Activated naive CD8-positive, alpha-beta T cell treated with anti-CD3 and anti-CD28 coated beads, Interleukin-2, amount 10 ng/mL, durations not matched to agents 7 days and 5 days (primary cell): ENCODE data around the gene CCDC66. TPM values are rescaled to one million over a fixed set of nuclear protein-coding genes. Genes with fewer than 3 reads are reported as not detected.
"Not testable (repeated sequence)": the region's sequence is repeated elsewhere in the genome, so short reads cannot be mapped to it uniquely, and the experiment has no call there.

Experiments
- ATAC-seq: fragments of 150-1000 bp; cut with Tn5 transposase; one replicate; pipeline ENCODE4 v1.10.0; 2021; ENCODE audit warnings: low read depth, moderate library complexity
- POLR2A ChIA-PET: fragments of 350-600 bp; sonication (Branson Sonifier 250); formaldehyde crosslinking; loops from one replicate; lab custom pipeline; 2021; ENCODE audit warnings: antibody characterized with exemption; lab: Charles Lee
- DNase-seq: peaks from one replicate; pipeline ENCODE4 v3.0.0; 2021
- H3K27ac Mint-ChIP-seq: one replicate; pipeline ENCODE4 v1.8.0; 2022; ENCODE audit warnings: mild to moderate bottlenecking, mixed read lengths
- H3K27me3 Mint-ChIP-seq: one replicate; pipeline ENCODE4 v1.8.0; 2022; ENCODE audit warnings: mild to moderate bottlenecking, moderate library complexity, mixed read lengths
- H3K36me3 Mint-ChIP-seq: one replicate; pipeline ENCODE4 v1.8.0; 2021; ENCODE audit warnings: mild to moderate bottlenecking, mixed read lengths
- H3K4me1 Mint-ChIP-seq: one replicate; pipeline ENCODE4 v1.8.0; 2021; ENCODE audit warnings: mixed read lengths
- H3K4me3 Mint-ChIP-seq: one replicate; pipeline ENCODE4 v1.8.0; 2022; ENCODE audit warnings: mild to moderate bottlenecking, moderate library complexity, mixed read lengths
- H3K9me3 Mint-ChIP-seq: one replicate; pipeline ENCODE4 v1.8.0; 2021; ENCODE audit warnings: mixed read lengths
- total RNA-seq, 2 experiments: library from RNA; stranded (reverse); gene quantifications; one replicate each; pipeline ENCODE4 v1.2.3, GENCODE V29; 2021

CCDC66 gene
- total RNA-seq = 10 to 100 TPM; 55.3 to 58.9 TPM

DNA sequence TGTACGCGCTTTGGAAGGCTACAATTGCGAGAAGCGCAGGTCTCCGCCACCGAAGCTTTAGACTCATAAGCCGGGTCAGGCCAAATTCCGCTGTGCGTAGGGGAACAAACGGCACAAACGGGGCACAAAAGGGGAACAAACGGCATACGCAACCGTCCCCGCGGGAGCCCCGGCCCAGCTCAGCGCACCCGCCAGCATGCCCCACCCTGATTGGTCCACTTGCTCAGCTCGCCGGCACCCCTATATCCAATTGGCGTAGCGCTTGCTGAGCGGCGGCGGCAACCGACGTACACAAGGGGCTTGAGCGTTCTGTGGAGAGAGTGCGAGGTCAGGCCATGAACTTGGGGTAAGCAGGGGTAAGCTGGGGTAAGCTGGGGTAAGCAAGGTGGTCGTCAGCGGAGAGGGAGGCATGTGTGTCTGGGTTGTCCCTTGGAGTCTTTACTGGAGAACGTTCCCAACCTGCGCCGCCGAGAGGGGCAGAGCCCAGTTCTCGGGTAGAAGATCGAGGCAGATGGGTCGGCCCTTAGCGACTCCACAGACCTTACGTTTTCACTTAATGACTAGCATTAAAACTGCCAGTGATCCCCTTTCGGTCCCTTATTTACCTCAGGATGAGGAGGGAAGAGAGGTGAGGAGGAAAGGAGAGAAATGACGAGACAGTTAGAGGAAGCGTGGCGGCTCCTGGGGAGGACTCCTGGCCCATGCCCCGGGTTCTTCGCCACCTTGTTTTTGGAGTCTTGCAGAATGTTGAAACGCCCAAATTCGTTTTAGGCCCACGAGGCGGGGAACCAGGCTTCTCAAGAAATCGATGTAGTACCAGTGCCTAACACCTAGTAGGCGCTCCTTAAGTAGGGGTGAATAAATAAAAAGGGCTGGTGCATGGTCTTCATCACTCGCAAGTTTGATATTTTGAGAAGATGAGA, at the start of gene CCDC66:
TSS of gene CCDC66 (plus strand) at position 268 of the 923 bp plus-strand sequence. CDS start at position 336, 68 bp downstream.
- peak; percentile 92 for DNase-seq
- H3K36me3 Mint-ChIP-seq = peaks cover 10% of the 10 kb centered on the region
- H3K9me3 Mint-ChIP-seq = no peaks in the 10 kb centered on the region
- ATAC-seq = peak; percentile 99
- H3K4me3 Mint-ChIP-seq = peak within 1 kb of the TSS; percentile 97
- H3K27me3 Mint-ChIP-seq = peaks cover 8% of the 10 kb centered on the region
- peak within 1 kb of the TSS; percentile 99 for H3K27ac Mint-ChIP-seq
- H3K4me1 Mint-ChIP-seq = peaks cover 9% of the 10 kb centered on the region
- POLR2A ChIA-PET = interaction anchor here (0.9 to 2.7 kb wide), 7 partner anchors 36 to 139 kb away, joined by 3 to 18 read pairs (median 4); partner anchors contain the start of gene TASOR

DNA sequence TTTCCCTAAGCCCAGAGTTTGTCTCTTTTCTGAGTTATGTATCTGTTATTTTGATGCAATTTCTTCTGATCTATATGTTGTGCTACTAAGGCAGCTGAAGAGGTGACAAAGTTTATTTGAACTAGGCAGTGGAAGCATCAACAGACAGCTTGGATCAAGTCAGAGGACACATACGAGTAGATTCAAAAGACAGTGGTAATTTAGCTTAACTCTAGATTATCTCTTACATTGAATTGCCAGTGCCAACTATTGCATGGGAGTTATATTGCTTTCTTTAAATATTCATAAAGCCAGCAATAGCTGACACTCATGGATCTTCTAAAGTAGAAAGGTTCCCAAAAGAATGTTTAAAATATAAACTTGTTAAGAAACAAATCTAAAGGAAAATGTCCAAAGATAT, 37.3 kb upstream of the CCDC66 start:
- no peak overlapping the region for H3K4me3 Mint-ChIP-seq
- POLR2A ChIA-PET = no interaction called here
- H3K27me3 Mint-ChIP-seq = peaks cover 31% of the 10 kb centered on the region

DNA sequence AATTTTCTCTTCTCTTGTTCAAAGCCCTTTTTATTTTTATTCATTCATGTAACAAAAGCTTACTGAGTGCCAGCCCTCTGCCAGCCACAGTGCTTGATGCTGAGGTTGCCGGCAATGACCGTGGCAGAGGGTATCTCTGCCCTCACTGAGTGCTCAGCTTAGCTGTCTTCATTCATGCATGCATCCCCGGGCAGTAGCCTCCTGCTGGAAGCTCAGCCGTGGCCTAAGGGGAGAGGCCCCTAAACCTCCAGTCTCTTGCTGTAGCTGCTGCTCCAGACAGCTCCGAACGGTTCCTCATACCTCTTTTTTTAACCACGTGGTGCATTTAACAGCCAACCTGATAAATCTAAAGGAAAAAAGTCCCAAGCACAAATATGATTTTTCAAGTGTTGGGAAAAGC, 34.6 kb upstream of the CCDC66 start:
- no peaks in the 10 kb centered on the region for H3K9me3 Mint-ChIP-seq
- DNase-seq (no peak), ATAC-seq (no peak)
- no peak overlapping the region for H3K4me3 Mint-ChIP-seq
- H3K27me3 Mint-ChIP-seq = peaks cover 31% of the 10 kb centered on the region
- no peak overlapping the region for H3K27ac Mint-ChIP-seq
- H3K36me3 Mint-ChIP-seq = no peaks in the 10 kb centered on the region
- POLR2A ChIA-PET = no interaction called here
- H3K4me1 Mint-ChIP-seq = no peaks in the 10 kb centered on the region

More for the DNA sequence above, 37.3 kb upstream of the CCDC66 start:
- H3K9me3 Mint-ChIP-seq = no peaks in the 10 kb centered on the region
- ATAC-seq = no peak
- H3K27ac Mint-ChIP-seq = no peak overlapping the region
- H3K36me3 Mint-ChIP-seq = no peaks in the 10 kb centered on the region
- no peak for DNase-seq
- H3K4me1 Mint-ChIP-seq = no peaks in the 10 kb centered on the region

DNA sequence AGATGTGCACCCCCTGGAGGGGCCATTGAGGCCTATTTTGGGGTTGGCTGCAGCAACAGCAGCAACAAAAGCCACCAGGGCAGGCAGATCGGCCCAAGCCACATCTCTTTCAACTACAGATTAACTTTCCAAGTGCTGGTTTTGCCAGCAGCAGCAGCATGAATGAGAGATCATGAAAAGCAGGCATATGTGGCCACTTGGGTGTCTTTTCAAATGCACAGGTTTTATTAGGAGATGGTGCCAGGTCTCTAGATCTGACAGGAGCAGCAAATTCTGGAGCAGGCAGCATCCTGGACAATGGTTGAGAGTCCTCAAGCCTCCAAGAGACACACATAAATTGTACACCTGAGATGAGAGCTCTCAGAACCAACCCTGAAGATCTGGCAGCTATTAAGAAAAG, 31.7 kb upstream of the CCDC66 start:
- H3K27ac Mint-ChIP-seq = no peak overlapping the region
- no peak for ATAC-seq

DNA sequence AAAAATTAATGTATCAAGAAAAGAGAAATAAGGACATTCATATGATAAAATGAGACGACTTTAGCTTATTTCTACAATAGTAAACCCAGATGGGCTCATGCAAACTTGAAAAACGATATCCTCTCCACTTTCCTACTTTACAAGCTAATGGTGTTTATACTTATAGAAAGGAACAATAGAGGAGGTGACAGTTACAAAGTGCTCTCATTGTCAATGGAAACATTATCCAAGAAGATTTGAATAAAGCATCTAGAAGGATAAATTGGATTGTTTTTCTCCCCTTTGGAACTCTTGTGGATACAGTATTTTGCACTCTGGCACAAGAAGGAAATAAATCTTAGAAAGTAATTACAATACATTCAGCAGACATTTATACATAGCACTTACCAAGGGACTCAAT, 20.2 kb upstream of the CCDC66 start:
- Mint-ChIP-seq H3K27me3 (peaks cover 16% of the 10 kb centered on the region), H3K36me3 (no peaks in the 10 kb centered on the region), H3K4me3 (no peak overlapping the region), H3K4me1 (no peaks in the 10 kb centered on the region), H3K27ac (no peak overlapping the region), H3K9me3 (no peaks in the 10 kb centered on the region)
- ATAC-seq (no peak), DNase-seq (no peak)
- POLR2A ChIA-PET = no interaction called here

More for the DNA sequence above, 31.7 kb upstream of the CCDC66 start:
- Mint-ChIP-seq H3K27me3 (peaks cover 11% of the 10 kb centered on the region), H3K4me3 (no peak overlapping the region), H3K4me1 (no peaks in the 10 kb centered on the region), H3K9me3 (no peaks in the 10 kb centered on the region), H3K36me3 (no peaks in the 10 kb centered on the region)
- POLR2A ChIA-PET = no interaction called here
- no peak for DNase-seq

DNA sequence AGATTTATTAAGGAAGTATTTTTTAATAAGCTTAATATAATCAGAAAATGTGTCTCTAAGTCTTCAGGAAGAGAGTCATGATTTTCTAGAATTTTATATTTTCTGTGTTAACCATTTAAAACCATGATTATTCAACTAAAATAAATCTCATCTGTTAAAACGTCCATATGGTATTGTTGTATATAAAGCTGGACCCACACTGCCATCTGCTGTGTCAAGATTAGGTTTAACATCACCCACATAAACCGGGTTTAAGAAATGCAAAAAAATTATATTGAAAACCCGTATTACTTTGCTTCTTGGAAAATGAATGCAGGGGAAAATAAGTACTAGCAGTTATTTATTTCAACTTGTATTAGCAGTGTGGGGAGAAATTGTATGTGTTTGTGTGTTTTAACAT, 9.5 kb upstream of the CCDC66 start:
- peaks cover 7% of the 10 kb centered on the region for H3K9me3 Mint-ChIP-seq
- no peak overlapping the region for H3K27ac Mint-ChIP-seq
- no peak for ATAC-seq
- no peak for DNase-seq
- POLR2A ChIA-PET = no interaction called here
- H3K4me1 Mint-ChIP-seq = no peaks in the 10 kb centered on the region
- peaks cover 2% of the 10 kb centered on the region for H3K36me3 Mint-ChIP-seq
- no peak overlapping the region for H3K4me3 Mint-ChIP-seq
- peaks cover 18% of the 10 kb centered on the region for H3K27me3 Mint-ChIP-seq

- ATAC-seq = peak; percentile 9
Measured at GRCh38 chr3:56557831-56558170, 826 bp downstream of the CCDC66 start.

GRCh38 chr3:56573501-56573900, 16.5 kb downstream of the CCDC66 start:
- H3K27ac Mint-ChIP-seq = no peak overlapping the region
- no peak overlapping the region for H3K4me3 Mint-ChIP-seq
- ATAC-seq (no peak), DNase-seq (no peak)
- peaks cover 10% of the 10 kb centered on the region for H3K9me3 Mint-ChIP-seq
- POLR2A ChIA-PET = no interaction called here
- H3K36me3 Mint-ChIP-seq = peaks cover 58% of the 10 kb centered on the region
- H3K27me3 Mint-ChIP-seq = no peaks in the 10 kb centered on the region
- H3K4me1 Mint-ChIP-seq = peaks cover 5% of the 10 kb centered on the region

More at GRCh38 chr3:56557831-56558170, 826 bp downstream of the CCDC66 start:
- Mint-ChIP-seq H3K4me1 (peaks cover 9% of the 10 kb centered on the region), H3K36me3 (peaks cover 10% of the 10 kb centered on the region), H3K9me3 (no peaks in the 10 kb centered on the region), H3K27ac (peak overlapping the region; percentile 99), H3K4me3 (peak overlapping the region; percentile 97), H3K27me3 (peaks cover 8% of the 10 kb centered on the region)
- DNase-seq = no peak
- POLR2A ChIA-PET = interaction anchor here (1.4 to 2.7 kb wide), 3 partner anchors 36 to 135 kb away, joined by 7 to 18 read pairs (median 11); partner anchors contain the start of gene TASOR

GRCh38 chr3:56581941-56582340, 25.0 kb downstream of the CCDC66 start:
- DNase-seq, ATAC-seq, H3K4me1 Mint-ChIP-seq, H3K4me3 Mint-ChIP-seq, POLR2A ChIA-PET, H3K27me3 Mint-ChIP-seq, H3K27ac Mint-ChIP-seq: not testable (repeated sequence)
- H3K36me3 Mint-ChIP-seq = peaks cover 66% of the 10 kb centered on the region
- H3K9me3 Mint-ChIP-seq = peaks cover 20% of the 10 kb centered on the region

- peaks cover 13% of the 10 kb centered on the region for H3K9me3 Mint-ChIP-seq
- H3K27me3 Mint-ChIP-seq, H3K4me3 Mint-ChIP-seq, ATAC-seq, H3K4me1 Mint-ChIP-seq, H3K27ac Mint-ChIP-seq, POLR2A ChIA-PET, DNase-seq: not testable (repeated sequence)
- H3K36me3 Mint-ChIP-seq = peaks cover 50% of the 10 kb centered on the region
Measured at GRCh38 chr3:56584275-56584674, 27.3 kb downstream of the CCDC66 start.

DNA sequence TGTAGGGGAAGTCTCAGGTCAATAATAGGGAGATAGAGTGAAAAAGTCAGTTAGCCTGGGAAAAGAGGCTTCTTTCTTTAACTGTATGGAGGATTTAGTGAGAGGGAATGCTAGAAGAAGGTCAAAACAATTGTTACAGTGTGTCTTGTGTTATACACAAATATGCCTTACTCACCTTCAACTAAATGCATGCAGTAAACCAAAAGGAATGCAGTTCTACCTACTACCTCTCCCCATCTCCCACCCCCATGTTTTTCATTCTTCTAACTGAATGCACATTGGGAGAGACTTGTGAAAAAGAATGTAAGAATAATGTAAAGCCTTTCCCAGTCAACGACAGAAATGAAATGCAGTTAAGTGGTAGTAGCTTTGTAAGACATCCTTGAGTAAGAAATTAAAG, 33.8 kb downstream of the CCDC66 start:
- H3K4me1 Mint-ChIP-seq = peaks cover 21% of the 10 kb centered on the region
- no peak overlapping the region for H3K4me3 Mint-ChIP-seq
- H3K27me3 Mint-ChIP-seq = no peaks in the 10 kb centered on the region
- no peak for DNase-seq
- no peak for ATAC-seq
- no peak overlapping the region for H3K27ac Mint-ChIP-seq
- H3K9me3 Mint-ChIP-seq = peaks cover 3% of the 10 kb centered on the region
- POLR2A ChIA-PET = interaction anchor here (0.6 kb wide), 1 partner anchor 100 kb away, joined by 3 read pairs; no protein-coding TSS in a partner anchor
- H3K36me3 Mint-ChIP-seq = peaks cover 30% of the 10 kb centered on the region

DNA sequence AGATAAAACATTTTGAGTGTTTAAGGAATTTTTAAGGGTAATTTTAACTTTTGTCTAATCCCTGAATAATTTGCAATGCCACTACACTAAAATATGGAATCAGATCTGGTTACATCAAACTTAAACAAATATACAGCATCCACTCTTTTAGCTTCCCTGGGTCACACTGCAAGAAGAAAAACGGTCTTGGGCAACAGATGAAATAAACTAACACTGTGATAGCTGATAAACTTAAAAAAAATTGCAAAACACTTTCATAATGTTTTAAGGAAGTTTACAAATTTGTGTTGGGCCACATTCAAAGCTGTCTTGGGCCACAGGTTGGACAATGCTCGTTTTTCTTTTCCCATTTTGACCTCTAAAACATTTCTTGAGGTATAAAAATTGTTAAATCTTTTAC, 34.3 kb downstream of the CCDC66 start:
- H3K36me3 Mint-ChIP-seq = peaks cover 32% of the 10 kb centered on the region
- H3K4me1 Mint-ChIP-seq = peaks cover 22% of the 10 kb centered on the region
- POLR2A ChIA-PET = interaction anchor here (0.6 kb wide), 1 partner anchor 100 kb away, joined by 3 read pairs; no protein-coding TSS in a partner anchor
- ATAC-seq (no peak), DNase-seq (no peak)
- no peak overlapping the region for H3K4me3 Mint-ChIP-seq
- no peaks in the 10 kb centered on the region for H3K27me3 Mint-ChIP-seq
- peak overlapping the region; percentile 5 for H3K27ac Mint-ChIP-seq
- H3K9me3 Mint-ChIP-seq = peaks cover 3% of the 10 kb centered on the region

DNA sequence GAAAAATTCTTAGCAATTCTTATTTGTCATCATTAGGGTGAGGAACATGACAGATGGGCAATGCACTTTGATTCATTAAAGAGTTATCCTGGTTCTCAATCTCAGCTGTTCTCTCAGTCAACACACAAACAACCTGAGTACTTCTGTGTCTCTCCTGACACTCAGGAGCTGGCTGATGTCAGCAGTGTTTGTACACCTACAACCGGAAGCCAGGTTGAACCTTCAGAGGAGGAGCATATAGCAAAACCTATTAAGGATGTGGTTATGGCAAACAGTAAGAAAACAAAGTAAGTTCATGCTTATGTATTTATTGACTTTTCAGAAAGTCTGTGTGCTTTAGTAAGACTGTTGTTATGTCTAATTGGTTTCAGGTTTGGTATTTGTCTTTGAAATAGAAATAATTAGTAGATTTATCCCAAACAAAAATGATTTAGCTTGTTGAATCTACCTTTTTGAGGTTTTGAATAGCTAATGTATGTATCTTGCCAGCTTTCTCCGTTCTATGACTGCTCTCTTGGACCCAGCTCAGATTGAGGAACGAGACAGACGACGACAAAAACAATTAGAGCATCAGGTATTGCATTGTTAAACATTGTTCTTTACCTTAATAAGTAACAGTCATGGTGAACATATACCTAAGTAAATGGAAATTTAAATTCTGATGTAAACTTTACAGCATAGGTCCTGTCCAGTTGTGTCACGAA, 36.6 kb downstream of the CCDC66 start:
- Mint-ChIP-seq H3K4me1 (peaks cover 26% of the 10 kb centered on the region), H3K36me3 (peaks cover 44% of the 10 kb centered on the region), H3K9me3 (peaks cover 10% of the 10 kb centered on the region), H3K27me3 (no peaks in the 10 kb centered on the region), H3K27ac (peak overlapping the region; percentile 91), H3K4me3 (peak overlapping the region; percentile 48)
- DNase-seq = no peak
- peak; percentile 100 for ATAC-seq
- POLR2A ChIA-PET = interaction anchor here (0.6 to 1.4 kb wide), 4 partner anchors 14 to 635 kb away, joined by 3 to 11 read pairs (median 4); partner anchors contain the start of gene CCDC66
